GM12891 (cell line): ENCODE data around the gene PPIP5K2.

Experiments used
- POLR2A ChIP-seq: IDR thresholded peaks from 2 replicates; pipeline ENCODE4 v1.6.1; 2011; ENCODE audit warnings: low read depth, low read length, control low read depth
- POLR2AphosphoS5 ChIP-seq: IDR thresholded peaks from 2 replicates; pipeline ENCODE4 v1.6.1; 2011; ENCODE audit warnings: low read depth, low read length, control low read depth
- TAF1 ChIP-seq: IDR thresholded peaks from 2 replicates; pipeline ENCODE4 v1.6.1; 2011; ENCODE audit warnings: low read depth, low read length, control low read depth

GRCh38 chr5:103254921-103255320 lies 134.8 kb downstream of the PPIP5K2 start:
- TF ChIP-seq POLR2AphosphoS5 (no peak), POLR2A (no peak), TAF1 (no peak)
